ENCODE results near the gene GGA1.
A peak's percentile ranks its signal among the peaks of the same experiment; 100 is the strongest.

The GGA1 gene

DNA sequence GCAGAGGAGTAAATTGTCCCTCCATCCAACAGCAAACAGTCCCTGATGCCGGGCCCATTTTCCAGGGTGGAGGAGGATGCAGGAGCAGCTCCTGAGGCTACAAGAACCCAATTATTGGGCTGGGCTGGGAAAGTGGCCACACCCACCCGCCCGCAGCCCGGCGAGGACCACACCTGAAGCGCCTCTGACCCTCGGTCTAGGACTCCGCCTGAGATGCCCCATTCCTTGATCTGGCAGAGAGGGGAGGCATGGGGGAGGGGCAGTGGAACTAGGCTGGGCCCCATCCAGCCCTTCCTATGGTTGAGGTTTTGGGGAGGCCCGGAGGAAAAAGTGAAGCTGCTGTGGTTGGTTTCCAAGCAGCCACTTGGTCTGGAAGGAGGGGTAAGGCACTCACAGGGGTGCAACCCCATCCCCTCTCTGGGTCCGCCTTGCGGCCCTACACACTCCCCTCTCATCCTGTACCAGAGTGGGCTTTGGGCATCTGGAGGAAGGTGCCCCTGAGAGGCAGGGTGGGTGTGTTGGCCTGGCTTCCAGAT is 64.4 kb downstream of the GGA1 start:
- DNase-seq, result no peak

DNA sequence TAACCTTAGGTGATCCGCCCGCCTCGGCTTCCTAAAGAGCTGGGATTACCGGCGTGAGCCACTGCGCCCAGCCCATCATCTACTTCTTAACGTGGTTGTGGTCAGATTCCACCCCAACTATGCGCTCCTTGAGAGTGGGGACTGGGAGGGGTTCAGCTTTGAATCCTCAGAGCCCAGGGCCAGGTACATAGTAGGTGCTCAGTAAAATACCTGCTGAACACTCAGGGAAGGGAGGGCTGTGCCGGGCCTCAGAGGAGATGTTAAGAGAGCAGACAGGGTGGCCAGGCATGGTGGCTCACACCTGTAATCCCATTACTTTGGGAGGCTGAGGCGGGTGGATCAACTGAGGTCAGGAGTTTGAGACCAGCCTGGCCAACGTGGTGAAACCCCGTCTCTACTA is 65.6 kb downstream of the GGA1 start:
- DNase-seq, result no peak

DNA sequence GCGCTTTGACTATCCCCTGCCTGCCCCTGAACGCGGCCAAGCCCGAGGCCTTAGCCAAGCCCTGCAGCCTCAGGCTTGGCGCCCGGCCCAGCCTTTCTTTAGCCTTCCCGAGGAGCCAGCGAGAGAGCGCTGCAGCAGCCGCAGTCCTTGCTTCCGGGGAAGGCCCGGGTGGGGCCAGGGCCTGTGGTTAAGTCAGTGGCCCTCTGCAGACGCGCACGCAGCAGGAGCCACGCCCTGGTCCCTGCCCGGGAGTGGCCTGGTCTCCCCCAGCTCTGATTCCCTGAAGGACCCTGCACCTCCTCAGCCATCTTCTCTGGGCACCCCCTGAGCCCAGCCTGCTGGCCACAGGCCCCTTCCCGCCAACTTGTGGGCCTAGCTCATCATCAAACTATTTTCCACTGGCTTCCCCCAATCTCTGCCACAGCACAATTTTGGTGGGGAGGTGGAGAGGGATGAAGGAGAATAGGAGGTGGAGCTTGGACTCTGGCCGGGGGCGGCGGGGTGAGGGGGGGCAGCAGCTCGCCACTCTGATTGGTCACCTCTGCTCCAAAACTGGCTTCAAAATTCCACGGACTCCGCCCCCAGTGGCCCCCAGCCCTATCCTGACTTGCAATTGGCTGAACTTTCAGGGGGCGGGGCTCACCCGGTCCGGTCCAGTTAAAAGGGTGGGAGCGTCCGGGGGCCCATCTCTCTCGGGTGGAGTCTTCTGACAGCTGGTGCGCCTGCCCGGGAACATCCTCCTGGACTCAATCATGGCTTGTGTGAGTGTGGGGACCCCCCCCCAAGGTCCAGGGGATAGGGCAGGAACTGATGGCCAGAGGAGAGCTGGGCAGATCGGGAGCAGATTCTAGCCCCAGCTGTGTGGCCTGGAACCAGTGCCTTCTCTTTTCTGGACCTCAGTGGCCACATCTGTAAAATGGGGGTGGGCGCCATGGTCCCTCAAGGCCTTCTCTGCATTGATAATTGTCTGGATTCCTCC is 66.6 kb downstream of the GGA1 start, which contains the start of gene LGALS1:
LGALS1 (plus strand) TSS at position 686 of the 979 bp plus-strand sequence; CDS start at position 753, 67 bp downstream.
- peak in 51 of 56 donors; percentile 22 to 90 (median 72) for DNase-seq

DNA sequence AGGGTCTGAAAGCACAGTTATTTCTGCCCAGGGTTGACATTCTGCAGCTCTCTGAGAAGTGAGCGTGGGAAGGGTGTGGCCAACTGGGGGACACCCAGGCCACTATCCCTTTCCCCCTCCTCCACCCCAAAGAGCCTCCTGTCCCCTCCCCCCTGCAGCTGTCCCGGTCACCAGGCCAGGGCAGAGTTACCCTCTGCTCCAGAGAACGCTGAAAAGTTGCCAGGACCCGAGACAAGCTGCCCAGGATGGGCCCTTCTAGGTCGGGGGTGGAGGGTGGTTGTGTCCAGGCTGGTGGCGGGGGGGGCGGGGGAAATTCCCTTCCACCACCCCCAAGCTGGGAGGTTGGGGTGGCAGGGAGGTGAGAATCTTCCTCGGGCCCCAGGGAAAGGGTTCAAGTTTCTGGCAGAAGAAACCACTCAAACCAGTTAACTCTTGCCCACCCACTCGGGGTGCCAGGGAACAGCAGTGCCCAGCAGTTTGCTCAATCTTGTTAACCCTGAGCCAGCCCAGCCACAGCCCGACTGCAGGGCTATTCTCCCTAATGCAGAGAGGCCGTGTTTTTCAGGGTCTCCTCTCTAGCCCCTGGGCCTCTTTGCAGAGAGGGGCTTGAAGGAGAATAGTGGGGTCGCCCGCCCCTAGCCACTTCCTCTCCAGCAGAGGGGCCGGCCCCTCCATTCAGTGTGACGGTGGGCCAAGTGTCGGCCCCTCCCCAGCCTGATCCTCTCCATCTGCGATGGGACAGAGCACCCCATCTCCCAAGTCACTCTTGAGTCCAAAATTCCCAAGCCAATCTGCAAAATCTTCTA is 67.5 kb downstream of the GGA1 start:
- peak in 20 of 56 donors; percentile 6 to 55 (median 27) for DNase-seq

DNA sequence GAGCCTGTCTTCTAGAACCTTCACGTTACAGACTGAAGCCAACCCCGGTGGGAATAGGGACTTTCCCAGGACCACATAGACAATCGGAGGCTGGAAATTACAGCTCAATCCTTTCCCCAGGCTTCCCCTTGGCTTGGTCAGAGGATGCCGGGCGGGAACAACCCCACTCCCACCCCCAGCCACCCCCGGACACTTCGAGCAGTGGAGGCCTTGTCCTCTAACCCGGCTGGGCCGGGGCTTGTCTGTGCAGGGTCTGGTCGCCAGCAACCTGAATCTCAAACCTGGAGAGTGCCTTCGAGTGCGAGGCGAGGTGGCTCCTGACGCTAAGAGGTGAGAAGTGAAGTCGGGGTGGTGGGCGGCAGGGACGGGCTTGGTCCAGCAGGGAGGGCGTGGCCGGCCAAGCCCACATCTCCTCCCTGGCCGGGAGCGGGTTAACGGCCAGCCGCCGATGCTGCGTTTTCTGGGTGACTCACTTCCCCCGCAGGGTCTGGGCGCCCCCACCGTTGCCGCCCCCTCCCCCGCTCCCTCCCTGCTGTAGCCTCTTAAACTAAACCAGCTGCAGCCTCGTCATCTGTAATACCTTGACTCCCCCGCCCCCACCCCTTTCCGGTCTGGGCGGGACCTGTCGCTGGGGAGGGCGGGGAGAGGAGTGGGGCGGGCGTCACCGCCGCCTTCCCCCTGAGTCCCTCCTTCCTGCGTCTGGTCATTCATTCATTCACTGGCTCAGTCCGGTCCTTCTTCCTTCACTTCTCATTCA is 68.3 kb downstream of the GGA1 start:
- peak in 35 of 56 donors; percentile 7 to 73 (median 40) for DNase-seq

DNA sequence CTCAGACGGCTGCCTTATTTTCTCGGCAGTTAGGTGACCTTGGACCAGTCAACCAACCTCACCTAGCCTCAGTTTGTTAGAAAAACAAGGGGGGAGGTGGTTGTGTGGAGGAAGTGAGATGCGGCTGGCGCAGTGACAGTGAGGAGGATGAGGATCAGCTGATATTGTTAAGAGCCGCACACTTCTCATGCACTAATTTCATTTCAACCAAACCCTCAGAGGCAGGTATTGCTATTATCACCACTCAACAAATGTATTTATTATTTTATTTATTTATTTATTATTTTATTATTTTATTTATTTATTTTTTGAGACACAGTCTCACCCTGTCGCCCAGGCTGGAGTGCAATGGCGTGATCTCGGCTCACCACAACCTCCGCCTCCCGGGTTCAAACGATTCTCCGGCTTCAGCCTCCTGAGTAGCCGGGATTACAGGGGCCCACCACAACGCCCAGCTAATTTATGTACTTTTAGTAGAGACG is 68.9 kb downstream of the GGA1 start:
- no peak for DNase-seq

DNA sequence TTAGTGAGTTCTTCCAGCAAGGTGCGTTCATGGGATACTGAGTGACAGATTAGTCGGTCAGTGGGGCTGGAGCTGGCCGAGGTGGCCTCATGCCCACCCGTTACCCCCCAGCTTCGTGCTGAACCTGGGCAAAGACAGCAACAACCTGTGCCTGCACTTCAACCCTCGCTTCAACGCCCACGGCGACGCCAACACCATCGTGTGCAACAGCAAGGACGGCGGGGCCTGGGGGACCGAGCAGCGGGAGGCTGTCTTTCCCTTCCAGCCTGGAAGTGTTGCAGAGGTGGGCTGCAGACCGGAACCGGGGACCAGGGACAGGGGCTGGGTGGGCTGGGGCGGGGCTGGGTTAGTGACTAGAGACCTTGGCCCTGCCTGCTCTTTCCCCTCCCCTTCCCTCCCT is 69.7 kb downstream of the GGA1 start:
- DNase-seq, result no peak

DNA sequence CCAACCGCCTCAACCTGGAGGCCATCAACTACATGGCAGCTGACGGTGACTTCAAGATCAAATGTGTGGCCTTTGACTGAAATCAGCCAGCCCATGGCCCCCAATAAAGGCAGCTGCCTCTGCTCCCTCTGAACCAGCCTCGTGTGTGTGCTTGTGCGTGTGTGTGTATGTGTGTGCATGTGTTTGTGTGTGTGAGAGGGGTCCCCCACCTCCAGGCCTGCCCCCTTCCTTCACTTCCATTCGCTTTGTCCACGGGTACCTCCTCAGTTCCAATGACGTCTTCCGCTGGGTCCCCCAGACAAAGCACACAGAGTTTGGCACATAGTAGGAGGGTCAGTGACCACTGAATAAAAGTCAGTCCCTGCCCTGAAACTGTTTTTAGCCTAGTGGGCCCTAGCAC is 71.0 kb downstream of the GGA1 start:
- DNase-seq, result no peak

DNA sequence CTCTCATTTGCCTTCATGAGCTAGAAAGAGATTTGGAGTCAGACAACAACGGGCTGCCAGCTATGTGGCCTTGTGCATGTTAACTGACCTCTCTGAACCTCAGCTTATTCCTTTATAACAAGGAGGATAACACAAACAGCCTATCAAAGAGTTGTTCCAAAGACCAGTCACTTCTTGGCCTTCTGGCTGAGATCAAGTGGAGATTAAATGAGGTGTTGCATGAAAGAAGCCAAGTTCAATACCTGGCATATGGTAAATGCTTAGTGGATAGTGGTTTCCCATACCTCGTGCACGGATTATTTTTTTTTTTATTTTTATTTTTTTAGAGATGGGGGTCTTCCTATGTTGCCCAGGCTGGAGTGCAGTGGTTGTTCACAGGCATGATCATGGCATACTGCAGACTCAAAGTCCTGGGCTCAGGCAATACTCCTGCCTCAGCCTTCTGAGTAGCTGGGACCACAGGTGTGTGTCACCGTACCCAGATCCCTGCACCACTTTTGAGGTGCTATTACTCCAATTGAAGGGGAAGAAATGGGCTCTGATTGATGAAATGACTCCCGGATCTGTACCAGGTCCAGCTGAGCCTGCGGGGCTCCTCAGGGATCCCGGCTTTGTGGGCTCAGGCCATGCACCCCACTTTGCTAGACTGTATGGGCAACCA is 71.7 kb downstream of the GGA1 start:
- DNase-seq, result no peak

DNA sequence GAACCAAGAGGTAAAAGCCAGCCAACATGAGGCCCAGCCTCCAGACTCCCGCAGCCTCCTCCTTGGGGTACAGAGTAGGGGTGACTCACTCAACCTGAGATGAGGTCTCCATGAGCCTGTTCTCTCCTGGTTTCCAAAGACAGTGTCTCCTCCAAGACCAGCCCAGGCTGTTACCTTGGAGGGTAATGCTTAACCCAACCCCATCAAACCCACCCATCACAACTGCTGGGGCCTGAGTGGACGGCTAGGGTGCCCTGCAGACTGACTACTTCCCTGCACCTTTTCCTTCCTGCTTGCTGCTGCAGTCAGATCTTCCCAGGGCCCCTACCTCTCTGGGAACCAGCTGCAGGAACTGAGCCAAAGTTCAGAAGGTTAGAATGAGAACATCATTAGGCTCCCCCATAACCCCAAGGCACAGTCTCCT is 72.4 kb downstream of the GGA1 start:
- DNase-seq, result no peak

DNA sequence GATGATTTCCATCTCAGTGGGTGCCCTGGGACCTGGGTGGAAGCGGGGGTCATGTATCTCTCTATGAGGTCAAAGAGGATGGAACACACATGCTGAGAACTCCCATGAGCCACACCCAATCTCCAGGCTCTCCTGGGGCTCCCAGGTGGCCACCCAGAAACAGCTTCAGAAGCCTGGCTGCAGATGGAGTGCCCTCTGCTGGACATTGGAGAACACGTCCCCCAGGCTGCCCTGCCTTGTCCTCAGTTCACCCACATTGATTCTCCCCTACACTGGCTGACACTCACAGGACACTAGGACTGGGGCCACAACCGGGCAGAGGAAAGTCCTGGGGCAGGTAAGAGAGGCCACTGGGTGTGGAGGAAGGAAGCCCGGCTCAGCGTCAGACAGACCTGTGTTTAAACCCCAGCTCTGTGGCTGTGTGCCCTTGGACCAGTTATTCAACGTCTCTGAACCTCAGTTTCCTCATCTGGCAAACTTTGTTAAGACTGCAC is 73.0 kb downstream of the GGA1 start:
- DNase-seq, result peak in 36 of 56 donors; percentile 3 to 73 (median 35)

Measured in amygdala (tissue), 56 donors.